GM21526 (cell line): ENCODE measurements around the gene ASPRV1.
"Not testable (repeated sequence)": the region's sequence is repeated elsewhere in the genome, so short reads cannot be mapped to it uniquely, and the experiment has no call there.

ENCODE experiments used
- ATAC-seq: cut with Tn5 transposase; IDR thresholded peaks from one replicate; pipeline ENCODE4 v1.9.1; 2021; ENCODE audit warnings: moderate library complexity; ENCODE audit not compliant: unreplicated experiment, low FRiP score

The ASPRV1 gene

DNA sequence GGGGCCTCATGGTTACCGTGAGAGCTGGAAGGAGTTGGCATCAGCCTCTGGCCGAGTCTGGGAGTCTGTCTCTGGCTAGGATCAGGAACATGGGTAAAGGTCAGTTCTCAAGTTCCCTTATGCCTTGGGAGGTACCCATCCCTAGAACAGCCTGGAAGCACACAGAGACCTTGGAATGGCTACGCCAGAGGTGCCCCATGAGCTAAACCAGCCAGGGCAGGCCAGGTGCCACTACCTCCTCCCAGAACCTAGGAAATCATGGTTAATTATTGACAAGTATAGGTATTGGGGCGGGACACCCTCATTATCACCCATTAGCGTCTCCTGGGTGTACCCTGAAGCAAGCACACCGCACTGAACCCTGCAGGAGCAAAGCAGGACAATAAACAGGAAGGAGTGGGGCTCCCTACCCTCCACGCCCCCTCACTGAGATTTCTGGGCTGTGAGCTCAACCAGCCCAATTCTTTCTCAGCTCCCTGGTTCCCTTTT is 3.0 kb upstream of the ASPRV1 start:
- no peak for ATAC-seq

DNA sequence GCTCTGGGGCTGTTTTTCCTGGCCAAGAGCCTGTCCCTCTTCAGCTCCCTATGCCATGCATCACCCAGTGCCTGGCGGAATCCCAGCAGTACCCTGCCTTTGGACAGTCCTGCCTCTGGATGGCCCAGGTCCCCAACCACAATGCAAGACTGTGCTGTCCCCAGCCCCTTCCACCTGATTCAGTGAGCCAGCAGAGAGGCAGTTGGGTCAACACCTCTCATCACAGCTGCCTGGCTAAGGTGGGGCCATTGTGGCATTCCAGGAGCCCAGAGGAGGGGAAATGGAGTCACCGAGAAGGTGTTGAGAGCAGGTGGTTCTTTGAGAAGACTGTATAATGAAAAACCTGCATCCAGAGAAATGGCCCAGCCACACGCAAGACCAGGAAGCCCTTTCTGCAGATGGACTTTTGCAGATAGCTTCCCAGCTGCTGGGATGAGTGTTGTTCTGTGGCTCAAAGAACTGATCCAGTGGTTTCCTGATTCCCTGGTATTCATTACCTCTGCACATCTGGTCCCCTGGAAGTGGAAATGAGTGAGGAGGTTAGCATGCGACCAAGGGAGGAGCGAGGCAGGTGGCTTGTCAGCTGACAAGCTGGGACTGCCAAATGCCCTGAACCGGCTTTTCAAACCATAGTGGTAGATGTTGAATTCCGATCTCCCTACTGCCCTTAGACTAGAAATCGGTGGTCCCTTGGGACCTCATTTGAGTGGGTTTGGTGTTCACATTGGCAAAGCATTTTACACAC is 1.7 kb upstream of the ASPRV1 start:
- ATAC-seq: no peak

DNA sequence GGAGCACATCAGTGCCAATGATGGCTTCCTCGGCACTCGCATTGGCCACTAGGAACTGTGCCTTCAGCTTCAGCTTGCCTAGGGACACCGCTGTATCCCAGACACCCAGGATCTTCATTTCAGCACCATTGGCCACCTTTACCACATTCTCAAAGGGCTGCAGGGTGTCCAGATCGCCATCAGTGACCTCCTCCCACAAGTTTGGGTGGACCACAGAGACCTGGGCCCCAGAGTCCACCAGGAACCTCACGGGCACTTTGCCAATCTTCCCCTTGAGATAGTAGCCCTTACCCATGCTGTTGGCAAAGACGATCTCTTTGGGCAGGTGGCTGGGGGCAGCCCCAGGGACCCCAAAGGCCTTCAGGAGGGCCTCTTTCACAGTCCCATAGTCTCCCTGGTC is 610 bp downstream of the ASPRV1 start:
- no peak for ATAC-seq

DNA sequence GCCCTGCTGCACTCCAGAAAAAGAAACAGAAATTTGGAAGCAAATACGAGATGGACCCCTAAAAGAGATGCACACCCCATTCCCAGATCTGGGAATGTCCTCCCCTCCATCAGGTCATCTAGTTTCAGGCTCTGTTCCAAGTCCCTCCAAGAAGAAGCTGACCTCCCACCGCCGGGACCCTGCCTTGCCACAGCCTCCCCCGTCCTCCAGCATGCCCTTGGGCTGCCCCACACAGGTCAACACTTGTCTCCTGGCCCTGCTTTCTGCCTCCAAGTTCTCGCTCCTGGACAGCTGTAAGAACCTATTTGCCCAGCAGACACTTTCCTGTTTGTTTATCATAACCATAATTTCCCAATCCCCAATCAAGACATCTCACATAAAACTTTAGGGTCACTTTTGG is 2.0 kb downstream of the ASPRV1 start:
- no peak for ATAC-seq

DNA sequence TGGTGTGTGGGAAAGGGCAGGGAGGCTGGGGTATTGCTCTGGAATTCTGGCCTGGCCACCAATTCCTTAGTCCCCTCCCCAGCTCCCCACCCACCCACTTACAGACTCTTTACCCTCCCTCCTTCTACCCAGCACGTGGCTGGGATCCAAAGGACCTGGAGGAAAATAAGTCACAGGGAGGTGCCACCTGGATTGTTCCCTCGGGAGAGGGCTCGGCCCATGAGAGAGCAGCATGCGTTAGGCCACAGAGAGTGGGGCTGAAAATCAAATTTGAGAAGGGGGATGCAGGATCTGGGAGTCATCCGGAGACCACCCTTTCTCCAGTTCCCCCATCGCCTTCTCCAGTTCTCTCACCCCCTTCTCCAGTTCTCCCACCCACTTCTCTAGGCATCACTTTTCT is 3.0 kb downstream of the ASPRV1 start:
- ATAC-seq: no peak

DNA sequence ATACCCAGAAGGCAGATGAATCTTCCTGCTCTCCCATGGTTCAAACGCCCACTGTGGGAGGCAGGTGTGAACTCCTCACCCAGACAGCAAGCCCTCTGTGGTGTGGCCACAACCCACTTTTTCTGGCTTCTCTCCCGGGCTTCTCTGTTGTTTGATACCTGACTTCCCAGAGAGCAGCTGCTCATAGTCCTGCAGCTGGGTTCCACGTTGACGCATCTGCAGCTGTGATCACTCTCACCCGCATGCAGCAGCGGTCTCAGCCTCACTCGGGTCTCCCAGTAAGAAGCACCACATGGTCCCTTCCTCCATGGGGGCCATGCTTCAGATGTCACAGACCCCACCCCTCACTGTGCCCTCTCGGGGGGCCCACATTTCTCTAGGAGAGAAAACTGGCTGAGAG is 3.5 kb downstream of the ASPRV1 start:
- no peak for ATAC-seq

DNA sequence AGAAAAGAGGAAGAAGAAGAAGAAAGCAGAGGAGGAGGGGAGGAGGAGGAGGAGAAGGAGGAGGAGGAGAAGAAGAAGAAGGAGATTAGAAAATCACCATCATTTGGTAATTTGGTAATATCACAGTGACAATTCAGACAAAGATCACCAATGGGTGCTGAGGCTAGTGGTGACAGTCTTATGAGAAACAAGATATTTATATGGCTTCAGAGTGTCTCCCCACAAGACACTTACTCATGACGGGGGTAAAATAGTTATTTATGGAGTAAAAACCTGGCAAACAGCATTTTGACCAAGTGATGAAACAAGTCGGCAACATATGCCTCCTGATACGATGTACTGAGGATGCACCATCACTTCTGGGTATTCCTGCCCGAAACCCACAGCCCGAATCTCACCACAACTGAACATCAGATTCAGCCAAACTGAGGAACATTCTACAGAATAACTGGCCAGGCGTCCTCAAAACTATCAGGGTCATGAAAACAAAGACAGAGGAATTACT is 4.9 kb downstream of the ASPRV1 start:
- no peak for ATAC-seq

DNA sequence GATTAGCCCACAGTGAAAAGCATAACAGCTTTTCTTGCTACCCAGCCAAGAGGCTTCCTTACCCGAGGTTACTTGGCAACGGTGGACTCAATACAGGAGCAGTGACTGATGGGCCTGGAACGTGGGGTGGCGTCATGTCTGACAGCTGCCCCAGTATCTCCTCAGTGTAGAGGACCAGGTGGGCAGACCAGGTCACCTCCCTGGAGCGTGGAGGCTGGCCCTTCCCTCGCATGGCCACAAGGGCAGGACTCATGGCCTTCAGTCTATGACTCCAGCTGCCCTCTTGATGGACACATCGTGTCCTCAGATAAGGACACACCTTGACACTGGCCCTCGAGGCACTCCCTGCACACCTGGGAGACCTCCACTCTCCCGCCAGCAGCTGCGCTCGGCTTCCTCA is 6.4 kb downstream of the ASPRV1 start:
- ATAC-seq: no peak

DNA sequence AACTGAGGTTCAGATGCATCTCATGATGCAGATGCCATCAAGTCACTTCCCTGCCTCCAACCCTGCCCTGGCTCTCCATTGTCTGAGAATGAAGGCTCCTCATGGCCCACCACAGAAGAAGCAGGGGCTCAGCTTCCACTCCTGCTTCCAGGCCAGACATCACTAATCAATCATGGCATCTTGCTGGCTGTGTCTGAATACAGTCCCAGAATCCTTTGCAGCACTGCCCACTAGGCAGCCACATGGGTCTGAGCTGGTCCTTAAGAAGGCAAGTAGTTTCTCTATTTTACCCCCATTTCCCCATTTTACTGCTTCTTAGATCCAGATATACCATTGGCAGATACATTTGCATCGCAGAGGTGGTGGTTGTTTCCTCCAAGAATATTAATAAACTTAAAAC is 7.3 kb downstream of the ASPRV1 start:
- ATAC-seq: no peak

DNA sequence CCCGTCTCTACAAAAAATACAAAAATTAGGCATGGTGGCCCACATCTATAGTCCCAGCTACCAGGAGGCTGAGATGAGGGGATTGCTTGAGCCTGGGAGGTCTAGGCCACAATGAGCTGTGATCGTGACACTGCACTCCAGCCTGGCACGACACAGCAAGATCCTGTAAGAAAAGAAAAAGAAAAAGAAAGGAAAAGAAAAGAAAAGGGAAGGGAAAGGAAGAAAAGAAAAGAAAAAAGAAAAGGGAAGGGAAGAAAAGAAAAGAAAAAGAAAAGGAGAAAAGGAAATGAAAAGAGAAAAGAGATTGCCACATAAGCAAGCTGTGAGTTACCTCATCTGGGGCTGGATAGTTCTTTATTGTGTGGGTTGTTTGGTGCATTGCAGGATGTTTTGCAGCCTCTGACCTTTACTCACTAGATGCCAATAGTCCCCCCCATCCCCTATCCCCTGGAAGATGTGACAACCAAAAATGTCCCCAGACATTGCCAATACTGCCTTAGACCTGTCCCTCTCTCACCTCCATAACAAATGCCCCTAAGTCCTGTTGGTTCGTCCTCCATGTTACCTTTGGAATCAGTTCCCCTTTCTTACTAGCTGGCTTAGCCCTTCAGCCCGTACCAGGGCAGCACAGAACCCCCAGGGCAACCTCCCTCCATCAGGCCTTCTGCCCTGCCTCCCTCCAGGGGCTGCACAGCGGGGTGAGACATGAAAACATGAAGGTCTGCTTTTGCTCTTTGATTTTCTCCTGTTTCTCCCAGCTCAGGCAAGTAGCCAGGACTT is 8.9 kb downstream of the ASPRV1 start:
- ATAC-seq: no peak

DNA sequence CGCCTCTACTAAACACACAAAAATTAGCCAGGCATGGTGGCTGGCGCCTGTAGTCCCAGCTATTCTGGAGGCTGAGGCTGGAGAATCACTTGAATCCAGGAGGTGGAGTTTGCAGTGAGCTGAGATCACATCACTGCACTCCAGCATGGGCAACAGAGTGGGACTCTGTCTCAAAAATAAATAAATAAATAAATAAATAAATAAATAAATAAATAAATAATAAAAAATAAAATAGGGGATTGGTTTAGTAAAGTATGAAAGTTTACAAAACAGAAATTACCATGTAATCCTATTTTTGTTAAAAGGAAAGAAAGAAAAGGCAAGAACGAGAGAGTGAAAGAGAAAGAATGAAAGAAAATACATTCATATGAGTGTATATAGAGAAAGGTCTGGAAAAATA is 10.8 kb downstream of the ASPRV1 start:
- ATAC-seq: not testable (repeated sequence)

DNA sequence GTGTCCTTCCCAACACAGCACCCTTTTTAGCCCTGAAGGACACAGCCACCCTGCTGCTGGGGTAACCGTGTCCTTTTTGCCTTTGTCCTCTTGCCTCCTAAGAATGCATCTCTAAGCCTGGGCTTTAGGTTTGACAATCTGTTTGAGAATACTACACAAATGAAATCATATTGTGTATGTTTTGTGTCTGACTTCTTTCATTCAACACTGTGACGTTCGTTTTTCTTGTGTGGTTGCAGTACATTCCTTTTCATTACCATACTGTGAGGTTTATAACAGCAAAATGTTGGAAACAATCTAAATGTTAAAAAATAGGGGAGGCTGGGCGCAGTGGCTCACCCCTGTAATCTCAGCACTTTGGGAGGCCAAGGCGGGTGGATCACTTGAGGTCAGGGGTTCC is 11.2 kb downstream of the ASPRV1 start:
- ATAC-seq: no peak

DNA sequence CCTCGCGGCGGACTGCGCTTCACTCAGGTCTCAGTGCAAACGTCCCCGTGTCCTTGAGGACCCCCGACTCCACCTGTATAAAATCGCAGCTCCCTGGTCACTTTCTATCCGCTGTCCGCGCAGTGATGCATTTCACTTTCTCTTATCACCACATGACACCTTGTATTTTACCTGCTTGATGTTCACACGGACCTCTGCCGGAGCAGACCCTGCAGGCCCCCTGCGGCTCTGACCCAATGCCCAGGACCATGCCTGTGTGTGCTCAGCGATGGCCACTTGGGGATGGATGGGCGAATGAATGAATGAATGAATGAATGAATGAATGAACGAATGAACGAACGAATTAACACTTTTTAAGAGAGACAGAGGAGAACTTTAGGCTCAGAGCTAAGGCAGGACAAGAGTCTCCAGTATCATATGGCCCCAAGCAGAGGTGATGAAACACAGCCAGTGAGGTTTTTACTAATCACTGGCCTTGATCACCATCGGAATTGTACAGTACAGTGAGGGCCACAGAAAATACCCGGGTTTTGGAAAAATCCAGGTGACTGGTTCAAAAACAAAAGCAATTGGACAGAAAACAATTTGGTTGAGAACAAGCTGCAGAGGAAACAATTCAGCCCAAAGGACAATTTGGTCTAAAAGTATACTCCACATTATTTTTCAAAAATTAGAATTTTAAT is 12.3 kb downstream of the ASPRV1 start:
- ATAC-seq: no peak

DNA sequence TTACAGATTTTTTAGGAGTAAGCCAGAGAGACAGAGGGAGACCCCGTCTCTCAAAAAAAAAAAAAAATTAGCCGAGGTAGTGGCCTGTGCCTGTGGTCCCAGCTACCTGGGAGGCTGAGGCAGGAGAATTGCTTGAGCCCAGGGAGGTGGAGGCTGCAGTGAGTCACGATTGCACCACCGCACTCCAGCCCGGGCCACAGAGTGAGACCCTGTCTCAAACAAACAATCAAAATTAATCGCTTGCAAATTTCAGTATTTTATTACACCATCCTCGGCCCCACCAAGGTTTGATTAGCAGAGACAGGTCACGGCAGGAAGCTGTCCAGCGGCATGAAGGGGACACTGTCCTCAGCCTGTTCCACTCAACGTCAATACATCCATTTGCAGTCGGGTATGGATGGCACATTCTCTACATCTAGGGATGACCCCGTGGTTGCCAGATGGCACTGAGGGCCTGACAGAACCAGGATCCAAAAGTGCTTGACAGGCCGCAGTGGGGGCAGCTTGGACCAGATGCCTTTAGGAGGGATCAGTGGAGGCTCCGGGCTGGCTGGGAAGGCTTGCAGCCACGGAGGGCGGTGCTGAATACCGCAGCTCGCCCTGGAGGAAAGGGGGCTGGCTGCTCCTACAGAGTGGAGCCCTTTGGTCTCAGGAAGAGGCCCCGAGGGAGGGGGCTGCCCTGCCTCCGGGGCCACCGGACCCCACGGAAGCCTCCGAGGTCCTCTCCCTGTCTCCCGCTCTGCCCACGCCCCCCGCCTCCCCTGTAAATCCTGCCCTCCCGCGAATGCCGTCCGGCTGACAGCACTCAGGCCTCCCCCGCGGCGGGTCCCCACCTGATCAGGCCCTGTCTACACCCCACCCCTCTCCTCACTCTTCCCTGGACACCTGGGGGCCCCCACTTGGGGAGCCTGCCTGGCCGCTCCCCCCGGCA is 13.1 kb downstream of the ASPRV1 start:
- no peak for ATAC-seq

DNA sequence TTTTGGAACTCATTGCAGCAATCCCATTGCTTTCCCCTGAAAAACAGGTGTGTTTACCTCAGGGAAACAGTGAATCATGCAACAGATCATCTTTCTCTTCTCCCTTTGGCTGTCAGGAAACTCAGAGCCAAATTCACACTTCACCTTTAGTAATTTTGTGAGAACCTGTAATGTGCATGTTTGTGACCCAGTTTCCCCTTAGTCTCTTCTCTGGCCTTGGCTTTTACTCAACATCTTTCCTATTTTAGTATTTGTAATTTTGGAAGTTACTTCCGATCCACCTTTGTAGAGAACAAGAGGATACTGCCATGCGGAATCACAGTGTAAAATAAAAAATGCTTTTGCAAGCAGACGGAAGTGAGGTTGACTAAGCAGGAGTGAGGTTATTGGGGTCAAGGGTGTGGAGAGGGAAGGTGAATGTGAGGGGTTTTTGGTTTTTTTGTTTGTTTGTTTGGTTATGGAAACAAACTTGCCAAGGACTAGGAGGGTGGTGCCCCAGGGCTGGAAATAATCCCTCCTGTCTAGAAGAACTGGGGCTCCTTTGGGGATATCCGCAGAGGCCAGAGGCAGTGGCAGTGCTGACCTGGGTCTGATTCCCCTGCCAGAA is 14.0 kb downstream of the ASPRV1 start:
- ATAC-seq: no peak

DNA sequence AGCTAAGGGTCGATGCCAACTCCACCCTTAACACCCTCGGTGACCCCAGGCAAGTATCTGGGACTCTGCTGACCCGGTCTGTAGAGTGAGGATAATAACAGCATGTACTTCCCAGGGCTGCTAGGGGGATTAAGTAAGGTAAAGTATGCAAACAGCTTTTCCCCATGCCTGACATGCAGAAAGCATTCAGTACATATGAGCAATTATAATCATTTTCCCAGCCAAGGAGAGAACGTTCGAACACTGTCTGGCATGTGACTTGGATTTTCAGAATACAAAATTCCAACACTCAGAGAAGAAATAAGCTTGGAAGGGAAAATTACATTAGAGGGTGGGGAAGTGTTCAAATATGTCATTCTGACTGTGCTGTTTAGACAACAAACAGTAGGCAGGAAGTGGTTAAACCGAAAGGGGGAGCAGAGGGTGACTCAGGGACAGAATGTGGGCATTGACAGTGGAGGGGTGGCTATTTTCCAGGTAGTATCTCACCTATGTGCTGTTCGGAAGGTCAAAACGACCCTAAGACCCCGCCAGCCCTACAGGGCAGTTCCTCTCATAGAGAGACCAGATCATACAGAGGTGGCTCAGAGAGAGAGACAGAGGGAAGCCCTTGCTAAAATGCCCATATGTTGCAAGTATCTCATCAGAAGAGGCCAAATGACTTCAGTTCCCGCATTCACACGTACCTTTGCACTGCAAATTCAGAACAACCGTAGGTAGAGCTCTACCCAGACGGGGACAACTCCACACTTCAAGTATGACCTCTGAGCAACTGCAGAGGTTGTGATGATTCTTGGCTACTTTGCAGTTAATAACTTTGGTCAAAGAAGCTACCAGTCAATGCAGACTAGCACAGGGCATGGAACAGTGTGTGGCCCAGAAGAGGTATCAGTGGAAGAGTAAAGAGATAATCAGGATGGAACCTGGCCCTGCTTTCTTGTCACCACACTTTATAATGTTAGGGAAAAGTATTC is 14.8 kb downstream of the ASPRV1 start:
- peak; percentile 69 for ATAC-seq

DNA sequence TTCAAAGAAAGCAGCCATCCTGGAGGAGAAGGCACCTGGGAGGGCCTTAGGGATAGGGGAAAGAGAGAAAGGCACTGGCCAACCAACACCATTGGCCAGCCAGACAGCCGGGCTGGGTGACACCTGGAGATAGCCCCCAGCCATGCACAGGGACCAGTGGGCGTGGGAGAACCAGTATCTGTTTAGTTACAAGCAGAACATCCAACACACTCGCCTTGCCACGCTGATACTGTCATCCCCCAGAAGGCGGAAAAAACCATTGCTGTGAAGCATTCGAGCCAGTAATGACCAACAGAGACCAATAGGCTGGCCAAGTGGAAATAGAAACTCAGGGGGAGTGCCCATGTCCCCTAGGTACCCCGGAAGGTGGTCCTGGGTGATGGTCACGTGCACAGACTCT is 15.5 kb downstream of the ASPRV1 start:
- ATAC-seq: no peak

DNA sequence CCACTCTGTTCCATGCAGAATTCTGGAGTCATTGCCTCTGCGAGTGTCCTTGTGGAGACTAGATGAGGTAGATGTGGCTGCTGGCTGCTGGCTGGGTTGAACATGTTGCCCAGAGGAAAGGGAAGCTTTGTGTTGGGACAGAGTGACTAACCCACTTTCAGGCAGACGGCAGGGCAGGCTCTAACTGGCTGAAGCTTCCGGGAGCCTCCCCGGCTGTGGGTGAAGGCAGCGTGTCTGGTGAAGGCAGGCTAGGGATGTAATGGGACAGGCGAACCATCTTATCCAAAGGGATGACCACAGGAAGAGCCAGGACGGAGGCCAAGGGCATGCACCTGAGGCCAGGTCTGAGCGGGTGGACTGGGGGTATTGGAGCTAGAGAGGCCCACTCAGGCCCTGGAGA is 16.0 kb downstream of the ASPRV1 start:
- ATAC-seq: no peak

DNA sequence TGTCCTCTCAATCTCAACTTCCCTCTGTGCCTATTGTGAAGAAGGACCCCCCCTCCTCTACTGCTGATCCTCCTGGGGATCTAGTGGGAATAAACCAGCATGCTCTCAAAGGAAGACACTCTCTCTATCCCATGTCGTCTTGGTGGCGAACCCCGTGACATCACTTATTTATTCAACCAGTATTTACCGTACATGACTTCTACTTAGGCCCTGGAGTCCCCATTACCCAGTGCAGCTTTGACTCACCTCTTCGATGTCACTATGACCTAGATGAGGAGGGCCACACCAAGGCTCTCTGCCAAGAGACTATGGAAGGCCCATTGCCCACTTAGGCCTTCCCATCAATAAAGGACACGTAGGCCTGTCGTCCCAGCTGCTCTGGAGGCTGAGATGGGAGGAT is 16.7 kb downstream of the ASPRV1 start:
- no peak for ATAC-seq
